Stomach (tissue), 9 donors: ENCODE measurements around the gene MRPS14. TPM values are rescaled to one million over a fixed set of nuclear protein-coding genes. Genes with fewer than 3 reads are reported as not detected.

Experiments
- DNase-seq, 2 donors: peaks; one replicate each; pipeline versions ENCODE4 v3.0.0 to v3.0.0-alpha.2; 2013 to 2019
- H3K27ac ChIP-seq, 5 donors: fragments of 200-600 bp in 4 of 5; sonication (generic) in 4 of 5; one replicate each; pipeline ENCODE4 v1.5.1; 2013 to 2019; ENCODE audit warnings: mild to moderate bottlenecking in 1 of 5, moderate library complexity in 1 of 5
- H3K27me3 ChIP-seq, 3 donors: fragments of 200-600 bp; sonication (generic); one replicate each; pipeline ENCODE4 v1.5.1; 2017 to 2019; ENCODE audit warnings: mixed run types in 1 of 3
- H3K36me3 ChIP-seq, 4 donors: fragments of 200-600 bp; sonication (generic); 1 replicate in 3 of 4; 2 replicates in 1 of 4; pipeline ENCODE4 v1.5.1; 2016 to 2019
- H3K4me1 ChIP-seq, 4 donors: fragments of 200-600 bp; sonication (generic); one replicate each; pipeline ENCODE4 v1.5.1; 2016 to 2019
- H3K4me3 ChIP-seq, 4 donors: fragments of 200-600 bp; sonication (generic) in 3 of 4; one replicate each; pipeline ENCODE4 v1.5.1; 2016 to 2019; ENCODE audit warnings: mild to moderate bottlenecking in 1 of 4
- H3K9me3 ChIP-seq, 4 donors: fragments of 200-600 bp; sonication (generic); one replicate each; pipeline ENCODE4 v1.5.1; 2016 to 2019
- EP300 ChIP-seq: sonication (generic); formaldehyde crosslinking; IDR thresholded peaks from one replicate; pipeline ENCODE4 v1.6.1; 2017; ENCODE audit warnings: antibody characterized with exemption
- POLR2A ChIP-seq, 4 donors: fragments of 450-650 bp; IDR thresholded peaks; one replicate each; pipeline ENCODE4 v1.6.1; 2016; ENCODE audit warnings: antibody characterized with exemption in 4 of 4, control low read depth in 2 of 4, mild to moderate bottlenecking in 1 of 4, moderate library complexity in 1 of 4
- POLR2AphosphoS5 ChIP-seq, 3 donors: sonication (generic); formaldehyde crosslinking; IDR thresholded peaks; one replicate each; pipeline ENCODE4 v1.6.1; 2016; ENCODE audit warnings: antibody characterized with exemption in 3 of 3
- WGBS, 5 donors: extraction: QIAGEN DNeasy Blood & Tissue Kit in 3 of 5; methylation state at CpG; one replicate each; pipeline versions ENCODE4 v1.1.5 to v1.1.7; 2013 to 2018; 5-methylcytosine and 5-hydroxymethylcytosine counted together
- intact Hi-C: fragments of 100-400 bp; cut with DNase I; formaldehyde crosslinking; loops from one replicate; pipeline ENCODE4 v1.15.1; 2023; ENCODE audit warnings: low total_unique reads
- polyA plus RNA-seq, 3 donors: library from polyadenylated mRNA; stranded (reverse); fragments of 200-250 nt; gene quantifications; one replicate each; pipeline ENCODE4 v1.2.3, GENCODE V29; 2013
- total RNA-seq, 5 donors: library from RNA; depleted of rRNA; stranded (reverse); fragments of >200 nt; gene quantifications; one replicate each; pipeline versions ENCODE4 v1.1.0 to v1.2.3, GENCODE V29; 2014 to 2016
- TF ChIP-seq, protein P1 (sequence below), 7 experiments: fragments of 450-650 bp in 4 of 7; fragments of 200-600 bp in 3 of 7; sonication (generic) in 3 of 7; IDR thresholded peaks; one replicate each; pipeline ENCODE4 v1.5.1; 2016 to 2019; ENCODE audit warnings: antibody characterized with exemption in 7 of 7, control low read depth in 2 of 7, mild to moderate bottlenecking in 1 of 7
- donor health status: healthy with polysubstance abuse.
- donor health status: Bipolar disorder and iron deficiency.
- donor health status: healthy.

Gene MRPS14
- total and polyA plus RNA-seq, 8 donors: 7.0 to 45.9 (median 22.3) TPM

DNA sequence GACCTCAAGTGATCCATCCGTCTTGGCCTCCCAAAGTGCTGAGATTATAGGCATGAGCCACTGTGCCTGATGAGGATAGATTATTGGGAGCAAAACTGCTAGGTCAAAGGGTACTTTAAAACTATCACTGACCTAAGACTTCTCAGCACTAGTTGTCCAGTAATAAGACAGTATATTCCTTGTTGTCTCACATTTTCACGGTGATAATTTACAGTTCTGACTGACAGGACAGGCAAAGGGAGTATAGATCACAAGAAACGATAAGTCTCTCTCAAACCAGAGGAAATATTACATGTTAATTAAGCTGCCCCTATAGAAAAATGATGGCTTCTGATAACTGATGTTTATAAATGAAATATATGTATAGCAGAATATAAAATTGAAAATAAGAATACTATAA, 3.7 kb downstream of the MRPS14 start:
- WGBS, 5 donors: 86 to 95% (median 92%) methylated on average over 3 of the region's 3 CpGs
- H3K27ac ChIP-seq: no peak overlapping the region
- no peaks in the 10 kb centered on the region for H3K9me3 ChIP-seq
- no peaks in the 10 kb centered on the region for H3K27me3 ChIP-seq
- H3K4me1 ChIP-seq: peaks cover 0 to 31% (median 20%) of the 10 kb centered on the region in 4 donors
- H3K4me3 ChIP-seq: no peak overlapping the region
- intact Hi-C loops: no loop called here
- DNase-seq: no peak
- peaks cover 26 to 56% (median 49%) of the 10 kb centered on the region in 4 donors for H3K36me3 ChIP-seq
- TF ChIP-seq, protein P1, sequence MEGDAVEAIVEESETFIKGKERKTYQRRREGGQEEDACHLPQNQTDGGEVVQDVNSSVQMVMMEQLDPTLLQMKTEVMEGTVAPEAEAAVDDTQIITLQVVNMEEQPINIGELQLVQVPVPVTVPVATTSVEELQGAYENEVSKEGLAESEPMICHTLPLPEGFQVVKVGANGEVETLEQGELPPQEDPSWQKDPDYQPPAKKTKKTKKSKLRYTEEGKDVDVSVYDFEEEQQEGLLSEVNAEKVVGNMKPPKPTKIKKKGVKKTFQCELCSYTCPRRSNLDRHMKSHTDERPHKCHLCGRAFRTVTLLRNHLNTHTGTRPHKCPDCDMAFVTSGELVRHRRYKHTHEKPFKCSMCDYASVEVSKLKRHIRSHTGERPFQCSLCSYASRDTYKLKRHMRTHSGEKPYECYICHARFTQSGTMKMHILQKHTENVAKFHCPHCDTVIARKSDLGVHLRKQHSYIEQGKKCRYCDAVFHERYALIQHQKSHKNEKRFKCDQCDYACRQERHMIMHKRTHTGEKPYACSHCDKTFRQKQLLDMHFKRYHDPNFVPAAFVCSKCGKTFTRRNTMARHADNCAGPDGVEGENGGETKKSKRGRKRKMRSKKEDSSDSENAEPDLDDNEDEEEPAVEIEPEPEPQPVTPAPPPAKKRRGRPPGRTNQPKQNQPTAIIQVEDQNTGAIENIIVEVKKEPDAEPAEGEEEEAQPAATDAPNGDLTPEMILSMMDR (IDR thresholded peaks at IDR 0.05): no peak
- TF ChIP-seq POLR2A (IDR thresholded peaks at IDR 0.05) (no peak), EP300 (no peak), POLR2AphosphoS5 (IDR thresholded peaks at IDR 0.05) (no peak)

DNA sequence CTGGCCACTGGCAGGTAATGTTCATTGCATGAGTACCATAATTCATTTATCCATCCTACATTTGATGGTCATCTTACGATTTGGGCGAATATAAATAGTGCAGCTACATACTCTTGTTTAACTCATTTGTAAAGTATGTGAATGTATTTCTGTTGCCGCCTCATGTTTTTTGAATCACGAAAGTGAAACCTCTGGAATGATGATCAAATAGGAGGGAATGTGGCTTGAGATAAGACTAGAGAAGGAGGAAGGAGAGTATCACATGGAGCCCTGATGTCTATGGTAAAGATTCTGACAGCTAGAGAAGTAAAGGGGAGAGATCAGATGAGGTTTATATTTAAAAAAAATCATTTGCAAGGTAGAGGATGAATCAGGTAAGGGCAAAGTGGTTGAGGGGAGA, 8.0 kb downstream of the MRPS14 start:
- no peaks in the 10 kb centered on the region for H3K27me3 ChIP-seq
- DNase-seq: no peak
- H3K27ac ChIP-seq: no peak overlapping the region
- peaks cover 0 to 16% (median 2%) of the 10 kb centered on the region in 4 donors for H3K4me1 ChIP-seq
- H3K9me3 ChIP-seq: no peaks in the 10 kb centered on the region
- intact Hi-C loops: no loop called here
- H3K4me3 ChIP-seq: no peak overlapping the region
- peaks cover 43 to 98% (median 91%) of the 10 kb centered on the region in 4 donors for H3K36me3 ChIP-seq
- TF ChIP-seq, protein P1 (IDR thresholded peaks at IDR 0.05): no peak
- WGBS, 5 donors: 79 to 87% (median 84%) methylated on average over 4 of the region's 4 CpGs

DNA sequence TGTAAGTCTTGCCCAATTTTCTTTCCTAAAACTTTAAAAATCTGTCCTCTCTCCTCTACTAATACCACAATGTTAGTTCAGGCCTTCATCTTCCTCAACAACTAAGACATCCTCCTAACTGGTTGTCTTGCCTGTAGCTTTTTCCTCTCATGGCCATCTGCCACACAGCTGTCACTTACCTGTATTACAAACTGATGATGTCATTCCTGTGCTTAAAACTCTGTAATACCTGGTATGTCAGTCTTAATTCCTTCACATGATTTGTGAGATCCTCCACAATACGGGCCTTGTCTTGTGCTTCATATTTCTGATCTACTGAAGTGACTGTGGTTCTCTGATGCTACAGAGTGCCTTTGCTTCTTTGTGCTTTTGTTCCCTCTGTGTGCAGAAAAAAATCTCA, 9.8 kb downstream of the MRPS14 start:
- no peak overlapping the region for H3K4me3 ChIP-seq
- peaks cover 48 to 100% (median 100%) of the 10 kb centered on the region in 4 donors for H3K36me3 ChIP-seq
- no peak for TF ChIP-seq POLR2A (IDR thresholded peaks at IDR 0.05)
- H3K9me3 ChIP-seq: no peaks in the 10 kb centered on the region
- peaks cover 0 to 16% (median 0%) of the 10 kb centered on the region in 4 donors for H3K4me1 ChIP-seq
- H3K27me3 ChIP-seq: no peaks in the 10 kb centered on the region
- H3K27ac ChIP-seq: no peak overlapping the region
- intact Hi-C loops: no loop called here
- no peak for DNase-seq
- 51 to 90% (median 86%) methylated on average over 1 of the region's 1 CpG for WGBS, 5 donors

DNA sequence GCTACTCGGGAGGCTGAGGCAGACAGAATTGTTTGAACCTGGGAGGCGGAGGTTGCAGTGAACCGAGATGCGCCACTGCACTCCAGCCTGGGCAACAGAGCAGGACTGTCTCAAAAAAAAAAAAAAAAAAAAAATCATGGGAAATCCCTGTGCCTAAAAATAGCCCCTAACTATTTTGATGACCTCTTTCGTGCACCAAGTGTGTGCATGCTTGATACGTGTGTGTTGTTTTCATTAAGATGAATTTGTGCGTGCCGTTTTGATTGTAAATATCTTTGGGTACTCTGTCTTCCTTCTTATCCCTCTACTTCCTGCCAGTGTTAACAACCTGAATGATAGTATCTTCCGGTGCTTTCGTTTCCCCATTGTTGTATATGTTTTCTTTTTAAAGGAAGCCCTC, 13.7 kb downstream of the MRPS14 start:
- 80 to 85% (median 84%) methylated on average over 10 of the region's 10 CpGs for WGBS, 5 donors
- H3K36me3 ChIP-seq: peaks cover 39 to 100% (median 98%) of the 10 kb centered on the region in 4 donors
- H3K27me3 ChIP-seq: no peaks in the 10 kb centered on the region
- intact Hi-C loops: no loop called here
- H3K4me1 ChIP-seq: no peaks in the 10 kb centered on the region
- H3K9me3 ChIP-seq: no peaks in the 10 kb centered on the region
- no peak overlapping the region for H3K4me3 ChIP-seq
- TF ChIP-seq, protein P1 (IDR thresholded peaks at IDR 0.05): no peak
- TF ChIP-seq EP300: no peak
- no peak for TF ChIP-seq POLR2A (IDR thresholded peaks at IDR 0.05)
- TF ChIP-seq POLR2AphosphoS5 (IDR thresholded peaks at IDR 0.05): no peak
- DNase-seq: no peak
- H3K27ac ChIP-seq: no peak overlapping the region

DNA sequence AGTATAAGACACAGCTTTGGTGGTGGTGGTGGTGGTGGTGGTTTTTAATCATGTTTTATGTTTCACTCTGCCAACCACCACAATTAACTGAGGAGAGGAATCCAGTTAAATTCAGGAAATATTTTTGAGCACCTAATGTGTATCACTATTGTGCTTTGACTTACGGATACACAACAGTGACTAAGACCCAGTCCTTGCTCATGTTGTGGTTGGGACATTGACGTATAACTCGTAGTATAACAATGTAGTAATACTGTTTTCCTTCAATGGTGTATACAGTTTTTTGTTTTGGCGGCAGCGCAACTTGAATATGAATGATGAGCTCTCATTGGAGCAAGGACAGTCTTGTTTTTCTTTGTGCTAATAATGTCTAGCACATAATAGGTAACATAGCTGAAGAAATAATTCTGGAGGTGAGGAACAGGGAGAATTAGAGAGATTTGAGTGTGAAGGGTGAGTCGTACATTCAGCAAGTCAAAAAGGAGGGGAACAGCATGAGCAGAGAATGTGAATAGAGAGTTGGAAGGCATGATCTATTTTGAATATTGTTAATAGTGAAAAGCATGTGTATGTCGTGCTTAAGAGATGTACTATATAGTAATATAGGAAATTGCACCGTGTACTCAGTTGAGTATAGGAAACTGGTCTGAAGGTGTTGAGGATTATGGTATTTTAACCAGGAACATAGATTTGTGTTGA, 18.0 kb downstream of the MRPS14 start:
- intact Hi-C loops: no loop called here
- peaks cover 3 to 37% (median 27%) of the 10 kb centered on the region in 4 donors for H3K4me1 ChIP-seq
- H3K9me3 ChIP-seq: no peaks in the 10 kb centered on the region
- 89 to 93% (median 91%) methylated on average over 8 of the region's 8 CpGs for WGBS, 5 donors
- no peak overlapping the region for H3K27ac ChIP-seq
- peaks cover 23 to 57% (median 55%) of the 10 kb centered on the region in 4 donors for H3K36me3 ChIP-seq
- no peak for DNase-seq
- no peak overlapping the region for H3K4me3 ChIP-seq
- TF ChIP-seq POLR2AphosphoS5 (IDR thresholded peaks at IDR 0.05) (no peak), POLR2A (IDR thresholded peaks at IDR 0.05) (no peak), EP300 (no peak)
- TF ChIP-seq, protein P1 (IDR thresholded peaks at IDR 0.05): no peak
- no peaks in the 10 kb centered on the region for H3K27me3 ChIP-seq
